Lung (tissue), 12 donors: ENCODE measurements around the gene ARHGAP10. TPM values are rescaled to one million over a fixed set of nuclear protein-coding genes. Genes with fewer than 3 reads are reported as not detected.
A peak's percentile ranks its signal among the peaks of the same experiment; 100 is the strongest.

Experiments
- ATAC-seq: fragments of 200-7000 bp; cut with Tn5 transposase; one replicate; pipeline ENCODE4 v1.9.1; 2020; ENCODE audit warnings: moderate number of reproducible peaks; ENCODE audit not compliant: insufficient read depth, low FRiP score
- DNase-seq, 3 donors: peaks; one replicate each; pipeline ENCODE4 v3.0.0-alpha.2; 2013 to 2017
- H3K27ac ChIP-seq, 2 donors: one replicate each; pipeline ENCODE4 v1.5.1; 2013; ENCODE audit warnings: mild to moderate bottlenecking in 2 of 2, moderate library complexity in 2 of 2, control low read depth in 1 of 2, inconsistent platforms in 1 of 2, low read depth in 1 of 2, low read length in 1 of 2
- H3K27me3 ChIP-seq, 3 donors: one replicate each; pipeline ENCODE4 v1.5.1; 2013; ENCODE audit warnings: low read length in 2 of 3; ENCODE audit not compliant: control insufficient read depth in 3 of 3, insufficient read depth in 3 of 3
- H3K36me3 ChIP-seq, 4 donors: one replicate each; pipeline ENCODE4 v1.5.1; 2013; ENCODE audit warnings: low read length in 4 of 4, mild to moderate bottlenecking in 1 of 4, moderate library complexity in 1 of 4; ENCODE audit not compliant: control insufficient read depth in 4 of 4, insufficient read depth in 4 of 4
- H3K4me1 ChIP-seq, 5 donors: one replicate each; pipeline ENCODE4 v1.5.1; 2013; ENCODE audit warnings: low read length in 5 of 5, mild to moderate bottlenecking in 2 of 5, moderate library complexity in 1 of 5; ENCODE audit not compliant: control insufficient read depth in 5 of 5, insufficient read depth in 5 of 5
- H3K4me3 ChIP-seq: one replicate; pipeline ENCODE4 v1.5.1; 2013; ENCODE audit warnings: mild to moderate bottlenecking, control low read depth, moderate library complexity
- H3K9ac ChIP-seq, 2 donors: one replicate each; pipeline ENCODE4 v1.5.1; 2013; ENCODE audit warnings: low read length in 2 of 2, control low read depth in 1 of 2; ENCODE audit not compliant: insufficient read depth in 1 of 2
- H3K9me3 ChIP-seq, 4 donors: one replicate each; pipeline ENCODE4 v1.5.1; 2013; ENCODE audit warnings: low read length in 3 of 4, mild to moderate bottlenecking in 1 of 4, moderate library complexity in 1 of 4; ENCODE audit not compliant: control insufficient read depth in 4 of 4, insufficient read depth in 3 of 4
- WGBS, 2 donors: extraction: QIAGEN DNeasy Blood & Tissue Kit; methylation state at CpG; one replicate each; pipeline ENCODE4 v1.1.7; 2013; 5-methylcytosine and 5-hydroxymethylcytosine counted together
- polyA plus RNA-seq, 2 donors: library from polyadenylated mRNA; stranded (reverse); fragments of 200-250 nt; gene quantifications; one replicate each; pipeline ENCODE4 v1.2.1, GENCODE V29; 2013
- total RNA-seq, 2 donors: library from RNA; depleted of rRNA in 1 of 2; stranded (reverse); fragments of >200 nt in 1 of 2; gene quantifications; one replicate each; pipeline ENCODE4 v1.2.1, GENCODE V29; 2014 to 2021
- TF ChIP-seq, protein P1 (sequence below): IDR thresholded peaks from 2 replicates; pipeline ENCODE4 v1.5.1; 2012; ENCODE audit warnings: mild to moderate bottlenecking; ENCODE audit errors: control extremely low read depth, extremely low read depth
- donor health status: control.
- donor health status: control.
- donor health status: Bipolar disorder and iron deficiency.
- donor health status: healthy.
- donor health status: DM: yes; HTN: yes; CAD: no.

The ARHGAP10 gene
- total and polyA plus RNA-seq, 4 donors = 9.1 to 25.0 (median 17.5) TPM

- no peak overlapping the region for H3K27ac ChIP-seq
- ATAC-seq = no peak
- peak overlapping the region in 1 of 2 donors; percentile 8 for H3K9ac ChIP-seq
- 23 to 41% methylated on average over 2 of the region's 2 CpGs for WGBS, 2 donors
- peaks cover 0 to 2% (median 0%) of the 10 kb centered on the region in 4 donors for H3K9me3 ChIP-seq
- TF ChIP-seq, protein P1, sequence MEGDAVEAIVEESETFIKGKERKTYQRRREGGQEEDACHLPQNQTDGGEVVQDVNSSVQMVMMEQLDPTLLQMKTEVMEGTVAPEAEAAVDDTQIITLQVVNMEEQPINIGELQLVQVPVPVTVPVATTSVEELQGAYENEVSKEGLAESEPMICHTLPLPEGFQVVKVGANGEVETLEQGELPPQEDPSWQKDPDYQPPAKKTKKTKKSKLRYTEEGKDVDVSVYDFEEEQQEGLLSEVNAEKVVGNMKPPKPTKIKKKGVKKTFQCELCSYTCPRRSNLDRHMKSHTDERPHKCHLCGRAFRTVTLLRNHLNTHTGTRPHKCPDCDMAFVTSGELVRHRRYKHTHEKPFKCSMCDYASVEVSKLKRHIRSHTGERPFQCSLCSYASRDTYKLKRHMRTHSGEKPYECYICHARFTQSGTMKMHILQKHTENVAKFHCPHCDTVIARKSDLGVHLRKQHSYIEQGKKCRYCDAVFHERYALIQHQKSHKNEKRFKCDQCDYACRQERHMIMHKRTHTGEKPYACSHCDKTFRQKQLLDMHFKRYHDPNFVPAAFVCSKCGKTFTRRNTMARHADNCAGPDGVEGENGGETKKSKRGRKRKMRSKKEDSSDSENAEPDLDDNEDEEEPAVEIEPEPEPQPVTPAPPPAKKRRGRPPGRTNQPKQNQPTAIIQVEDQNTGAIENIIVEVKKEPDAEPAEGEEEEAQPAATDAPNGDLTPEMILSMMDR = no peak
- H3K4me3 ChIP-seq = no peak overlapping the region
- H3K36me3 ChIP-seq = no peaks in the 10 kb centered on the region
- peak in 2 of 3 donors; percentile 31 to 38 for DNase-seq
- H3K4me1 ChIP-seq = peaks cover 0 to 21% (median 10%) of the 10 kb centered on the region in 5 donors
- no peaks in the 10 kb centered on the region for H3K27me3 ChIP-seq
These were observed 283.2 kb downstream of the ARHGAP10 start for GRCh38 chr4:148015058-148015457.

DNA sequence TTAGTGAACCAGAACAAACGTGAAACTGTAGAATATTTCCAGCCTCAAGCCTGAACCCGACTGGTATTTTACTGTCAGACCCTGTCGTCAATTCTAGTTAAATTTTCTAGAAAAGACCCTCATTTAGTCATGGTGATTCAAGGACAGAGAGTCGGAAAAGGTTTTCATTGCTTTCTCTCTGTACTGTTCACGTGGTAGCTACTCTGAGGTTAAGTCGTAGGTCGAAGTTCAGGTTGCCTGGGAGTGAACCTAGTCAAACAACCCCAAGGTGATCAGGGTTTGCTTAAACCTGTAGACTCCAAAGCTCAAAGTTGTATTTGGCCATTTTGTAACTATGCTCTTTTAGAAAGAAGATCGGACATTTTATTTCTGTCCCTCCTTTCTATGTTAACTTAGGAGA is 283.6 kb downstream of the ARHGAP10 start:
- peaks cover 0 to 21% (median 10%) of the 10 kb centered on the region in 5 donors for H3K4me1 ChIP-seq
- no peak overlapping the region for H3K27ac ChIP-seq
- ATAC-seq = no peak
- peak overlapping the region in 1 of 2 donors; percentile 8 for H3K9ac ChIP-seq
- TF ChIP-seq, protein P1 = no peak
- no peak overlapping the region for H3K4me3 ChIP-seq
- H3K27me3 ChIP-seq = no peaks in the 10 kb centered on the region
- H3K9me3 ChIP-seq = peaks cover 0 to 2% (median 0%) of the 10 kb centered on the region in 4 donors
- DNase-seq = no peak
- 96 to 97% methylated on average over 8 of the region's 8 CpGs for WGBS, 2 donors
- H3K36me3 ChIP-seq = no peaks in the 10 kb centered on the region

DNA sequence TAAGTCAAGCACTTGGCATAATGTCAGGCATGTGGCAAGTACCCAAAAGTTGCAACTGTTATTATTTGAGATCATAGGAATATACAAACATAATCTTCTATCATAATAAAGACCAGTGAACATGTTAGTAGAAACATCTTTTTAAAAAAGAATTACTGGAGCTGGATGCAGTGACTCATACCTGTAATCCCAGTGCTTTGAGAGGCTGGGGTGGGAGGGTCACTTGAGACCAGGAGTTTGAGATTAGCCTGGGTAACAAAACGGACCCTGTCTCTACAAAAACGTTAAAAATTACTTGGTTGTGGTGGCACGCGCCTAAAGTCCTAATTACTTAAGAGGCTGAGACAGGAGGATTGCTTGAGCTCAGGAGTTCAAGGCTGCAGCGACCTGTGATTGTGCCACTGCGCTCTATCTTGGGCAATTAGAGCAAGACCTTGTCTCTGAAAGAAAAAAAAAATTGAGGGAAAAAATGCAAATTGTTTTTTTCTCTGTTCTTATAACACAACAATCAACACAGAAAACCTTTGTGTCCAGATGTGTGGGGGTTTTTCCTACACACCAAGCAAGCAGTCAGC is 284.3 kb downstream of the ARHGAP10 start:
- DNase-seq = no peak
- Histone ChIP-seq H3K27ac (no peak overlapping the region), H3K9me3 (peaks cover 0 to 2% (median 0%) of the 10 kb centered on the region in 4 donors), H3K4me1 (peaks cover 0 to 21% (median 10%) of the 10 kb centered on the region in 5 donors), H3K36me3 (no peaks in the 10 kb centered on the region), H3K9ac (no peak overlapping the region), H3K27me3 (no peaks in the 10 kb centered on the region), H3K4me3 (no peak overlapping the region)
- ATAC-seq = no peak
- 77 to 87% methylated on average over 6 of the region's 6 CpGs for WGBS, 2 donors
- TF ChIP-seq, protein P1 = no peak
